NCI-H526 treated with DMSO at 0.1 percent for 48 hours (cell line): ENCODE measurements around the gene FAP.

Source experiments
- DNase-seq: peaks from one replicate; lab custom pipeline; 2025; lab: John Stamatoyannopoulos, UW

FAP gene, protein sequence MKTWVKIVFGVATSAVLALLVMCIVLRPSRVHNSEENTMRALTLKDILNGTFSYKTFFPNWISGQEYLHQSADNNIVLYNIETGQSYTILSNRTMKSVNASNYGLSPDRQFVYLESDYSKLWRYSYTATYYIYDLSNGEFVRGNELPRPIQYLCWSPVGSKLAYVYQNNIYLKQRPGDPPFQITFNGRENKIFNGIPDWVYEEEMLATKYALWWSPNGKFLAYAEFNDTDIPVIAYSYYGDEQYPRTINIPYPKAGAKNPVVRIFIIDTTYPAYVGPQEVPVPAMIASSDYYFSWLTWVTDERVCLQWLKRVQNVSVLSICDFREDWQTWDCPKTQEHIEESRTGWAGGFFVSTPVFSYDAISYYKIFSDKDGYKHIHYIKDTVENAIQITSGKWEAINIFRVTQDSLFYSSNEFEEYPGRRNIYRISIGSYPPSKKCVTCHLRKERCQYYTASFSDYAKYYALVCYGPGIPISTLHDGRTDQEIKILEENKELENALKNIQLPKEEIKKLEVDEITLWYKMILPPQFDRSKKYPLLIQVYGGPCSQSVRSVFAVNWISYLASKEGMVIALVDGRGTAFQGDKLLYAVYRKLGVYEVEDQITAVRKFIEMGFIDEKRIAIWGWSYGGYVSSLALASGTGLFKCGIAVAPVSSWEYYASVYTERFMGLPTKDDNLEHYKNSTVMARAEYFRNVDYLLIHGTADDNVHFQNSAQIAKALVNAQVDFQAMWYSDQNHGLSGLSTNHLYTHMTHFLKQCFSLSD

DNA sequence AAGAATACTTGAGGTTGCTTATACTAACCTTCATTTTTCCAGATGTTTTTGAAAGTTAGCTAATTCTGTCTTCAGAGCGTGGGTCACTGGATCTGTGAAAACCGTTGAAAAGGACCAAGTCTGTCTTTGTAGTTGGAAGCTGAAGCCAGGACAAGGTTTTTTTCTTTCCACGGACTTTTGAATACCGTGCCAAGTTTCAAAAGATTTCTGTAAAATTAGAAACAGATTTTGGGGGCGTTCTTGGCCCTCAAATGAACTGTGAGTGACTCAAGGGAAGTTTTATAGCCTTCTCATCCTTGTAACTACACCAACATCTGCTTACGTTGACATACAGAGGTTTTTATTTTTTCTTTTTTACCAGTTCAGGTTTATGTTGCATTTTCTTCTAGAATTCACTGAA lies at the start of gene FAP:
FAP (minus strand) TSS at position 152 of the 400 bp plus-strand sequence; CDS start at position 34, 118 bp downstream.
- DNase-seq: no peak

DNA sequence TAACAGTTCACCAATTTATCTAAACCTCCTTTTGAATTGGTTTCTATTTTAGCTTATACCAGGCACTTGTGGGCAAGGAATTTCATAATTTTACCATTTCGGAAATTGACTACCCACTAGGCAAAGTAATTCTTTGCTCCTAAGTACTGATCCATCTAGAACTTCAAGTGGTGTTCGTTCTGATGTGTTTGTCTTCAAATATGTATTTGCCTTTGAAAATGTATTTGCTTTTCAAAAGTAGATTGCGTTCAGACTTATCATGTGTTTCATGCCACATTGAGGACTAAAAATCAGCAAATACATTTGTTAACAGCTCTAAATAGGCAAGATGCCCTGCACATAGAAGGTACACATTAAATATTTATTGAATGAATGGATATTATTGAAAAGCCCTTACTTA lies 48.5 kb upstream of the FAP start:
- no peak for DNase-seq

DNA sequence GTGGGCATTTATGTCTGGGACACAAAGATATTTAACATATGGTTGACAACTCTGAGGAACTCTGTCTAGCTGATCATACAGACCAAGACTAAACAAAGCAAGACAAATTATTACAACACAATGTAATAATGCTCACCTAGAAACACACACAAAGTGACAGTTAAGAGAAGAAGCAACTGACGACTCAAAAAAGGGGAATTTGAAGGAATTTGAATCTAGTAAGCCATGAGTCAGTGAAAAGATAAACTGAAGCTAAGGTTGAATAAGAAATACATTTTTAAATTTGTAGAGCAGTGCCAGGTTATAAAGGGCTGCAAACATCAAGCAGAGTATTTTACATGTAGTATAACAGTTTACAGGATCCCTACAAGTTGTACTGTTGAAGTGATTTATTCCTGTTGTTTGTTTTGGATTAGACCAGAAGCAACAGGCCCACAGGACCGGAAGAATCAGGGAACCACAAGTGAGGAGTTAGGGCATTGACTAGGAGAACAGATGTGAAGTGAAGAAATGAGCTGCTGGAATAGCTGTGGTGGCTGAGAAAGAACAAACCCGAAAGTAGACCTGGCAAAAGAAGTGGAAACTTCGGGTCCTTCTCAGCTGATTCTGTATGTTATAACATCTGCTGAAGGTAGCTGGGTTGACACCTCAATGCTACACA lies 39.6 kb upstream of the FAP start:
- DNase-seq: no peak

DNA sequence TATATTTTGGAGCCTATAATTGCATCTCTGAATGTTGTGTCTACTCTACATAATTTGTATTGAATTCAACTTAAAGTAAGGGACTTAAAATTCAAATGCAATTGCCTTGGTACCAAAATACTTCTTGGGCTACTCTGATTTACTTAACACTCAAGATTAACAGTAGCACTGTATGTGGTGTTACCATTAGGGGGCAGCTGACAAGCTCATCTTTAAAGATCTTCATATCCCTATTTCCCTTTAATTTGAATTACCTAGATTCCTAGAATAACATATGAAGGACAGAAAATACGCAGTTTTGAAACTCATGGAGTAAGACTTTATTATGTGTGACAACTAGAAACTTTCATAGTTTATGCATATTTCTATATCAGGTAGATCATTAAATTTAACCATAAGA lies 37.4 kb upstream of the FAP start:
- DNase-seq: no peak

DNA sequence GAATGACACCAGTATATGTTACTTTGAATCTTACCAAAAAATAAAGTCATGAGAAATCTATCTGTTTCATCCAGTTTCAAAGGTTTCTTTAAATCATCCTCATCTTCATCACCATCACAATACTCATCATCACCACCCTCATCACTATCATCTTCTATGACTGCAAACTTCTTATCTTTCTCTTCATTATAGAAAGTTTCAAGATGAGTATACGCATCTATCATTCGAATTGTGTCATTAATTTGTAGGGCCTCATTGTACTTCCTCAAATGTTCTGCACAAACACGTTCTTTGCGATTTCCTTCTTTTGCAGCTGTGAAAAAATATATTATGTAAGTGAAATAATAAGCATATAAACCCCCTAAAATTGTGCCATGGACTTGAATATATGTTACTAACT lies 34.1 kb upstream of the FAP start:
- DNase-seq: no peak

DNA sequence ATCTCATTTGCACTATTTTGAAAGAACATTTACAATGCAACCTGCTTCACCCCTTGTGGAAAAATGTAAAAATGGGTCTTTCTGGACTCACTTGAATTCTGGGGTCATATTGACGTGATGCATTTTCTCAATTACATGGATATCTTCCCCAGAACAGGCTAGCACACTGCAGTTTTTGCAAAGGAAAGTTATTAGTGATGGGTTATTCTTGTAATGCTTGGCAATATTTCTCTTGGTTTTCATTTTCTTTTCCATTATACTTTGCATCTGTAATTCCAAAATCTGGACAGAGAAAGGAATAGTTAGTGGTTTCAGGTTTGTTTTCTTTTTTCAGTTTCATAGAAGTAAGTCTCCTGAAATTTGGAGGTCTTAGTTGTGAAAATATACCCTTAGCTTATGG lies 24.8 kb upstream of the FAP start:
- DNase-seq: no peak

DNA sequence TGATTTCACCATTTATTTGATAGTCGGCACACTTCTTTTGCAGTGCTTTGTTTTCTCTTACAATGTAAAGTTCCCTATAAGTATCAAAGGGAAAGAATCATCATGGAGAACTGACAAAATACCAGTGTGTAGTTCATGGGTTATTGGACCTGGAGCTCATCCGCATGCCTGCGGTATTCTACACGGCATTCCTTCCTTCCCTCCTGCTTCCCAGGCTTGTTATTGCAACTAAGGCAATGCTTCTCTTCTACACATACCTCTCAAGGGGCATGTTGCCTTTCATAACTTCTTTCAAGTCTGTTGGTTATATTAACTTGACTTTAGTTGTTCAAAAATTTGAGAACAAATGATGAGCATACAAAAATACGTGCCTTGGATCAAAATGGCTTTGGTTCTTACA lies 24.3 kb upstream of the FAP start:
- DNase-seq: no peak

DNA sequence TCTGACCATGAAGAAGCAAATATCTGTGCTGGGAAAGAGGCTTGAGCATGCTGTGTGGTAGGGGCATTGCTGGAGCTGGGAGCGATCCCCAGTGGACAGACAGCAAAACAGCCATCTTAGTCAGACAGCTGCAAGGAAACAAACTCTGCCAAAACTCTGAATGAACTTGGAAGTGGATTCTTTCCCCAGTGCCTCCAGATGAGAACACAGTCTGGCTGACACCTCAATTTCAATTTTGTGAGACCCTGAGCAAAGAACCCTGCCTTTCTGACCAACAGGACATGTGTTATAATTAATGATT lies 23.2 kb upstream of the FAP start:
- DNase-seq: no peak

DNA sequence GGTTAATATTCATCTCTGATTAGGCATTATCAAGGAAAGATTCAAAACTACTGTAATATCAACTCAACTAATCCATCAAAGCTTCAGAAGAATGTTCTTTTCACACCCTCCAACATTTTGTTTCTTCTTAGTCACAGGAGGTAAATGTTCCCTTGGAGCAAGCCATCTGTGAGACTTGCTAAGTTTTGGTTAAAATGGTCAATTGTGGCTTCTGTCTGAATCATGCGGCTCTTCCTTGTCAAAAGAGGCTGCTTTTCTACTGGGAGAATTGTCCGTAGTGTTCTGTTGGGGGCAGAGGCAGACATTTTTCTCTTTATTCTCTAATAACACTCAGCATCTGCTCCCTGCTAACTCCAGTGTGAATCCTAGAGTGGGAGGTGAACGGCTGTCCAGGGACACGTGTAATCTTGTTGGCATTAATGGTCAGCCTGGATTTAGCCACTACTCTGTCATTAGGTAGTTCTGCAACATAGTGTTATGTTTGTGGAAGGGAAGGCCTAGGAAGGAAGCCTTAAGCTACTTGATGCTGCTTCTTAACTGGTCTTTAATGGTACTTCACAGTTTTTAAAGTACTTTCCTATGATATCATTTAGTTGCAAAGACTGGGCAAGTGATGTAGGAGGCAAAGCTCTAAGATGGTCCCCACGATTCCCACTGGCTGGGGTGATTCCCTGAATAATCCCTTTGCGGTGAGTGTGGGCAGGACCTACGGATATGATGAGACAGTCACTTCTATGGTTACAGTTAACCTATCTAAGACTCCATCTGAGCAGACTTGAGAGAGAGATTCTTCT lies 22.6 kb upstream of the FAP start:
- DNase-seq: no peak

DNA sequence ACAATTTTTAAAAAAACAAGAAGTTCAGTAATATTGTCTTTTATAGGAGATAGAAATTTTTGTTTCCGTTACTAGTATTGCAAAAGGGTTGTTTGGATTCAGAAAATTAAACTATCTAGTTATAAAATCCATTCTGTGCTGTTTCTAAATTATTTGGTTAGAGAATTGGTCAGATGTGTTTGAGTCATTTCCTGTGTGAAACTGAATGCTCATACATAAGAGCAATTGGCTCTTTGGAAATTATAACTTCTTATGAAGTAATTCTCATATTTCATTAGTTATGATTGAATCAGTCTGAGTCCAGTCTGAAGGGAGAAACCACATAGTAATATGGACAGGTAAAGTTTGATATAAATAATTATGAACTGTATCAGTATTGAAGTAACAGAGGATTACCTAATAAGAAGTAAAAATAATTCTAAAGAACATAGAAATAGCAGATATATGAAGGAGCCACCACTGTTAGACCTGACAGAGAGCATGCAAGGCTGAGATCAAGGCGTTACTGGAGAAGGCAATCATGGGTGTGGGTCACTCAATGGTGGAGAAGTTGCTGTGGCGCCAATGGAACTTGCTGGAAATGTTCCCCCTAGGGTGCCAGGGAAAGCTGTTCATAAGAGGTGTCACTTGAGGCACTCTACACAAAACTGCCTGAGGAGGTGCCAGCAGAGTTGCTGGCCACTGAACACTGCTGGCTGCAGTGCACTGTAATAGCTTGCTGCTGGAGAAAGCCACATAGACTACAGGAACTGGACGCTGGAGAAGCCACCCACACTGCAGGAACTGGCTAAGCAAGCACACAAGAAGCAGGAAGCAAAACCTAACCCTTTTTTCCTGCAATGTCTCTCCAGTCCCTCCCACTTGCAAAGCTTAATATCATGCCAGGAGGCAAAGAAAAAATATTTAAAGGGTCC lies 18.0 kb upstream of the FAP start:
- no peak for DNase-seq

DNA sequence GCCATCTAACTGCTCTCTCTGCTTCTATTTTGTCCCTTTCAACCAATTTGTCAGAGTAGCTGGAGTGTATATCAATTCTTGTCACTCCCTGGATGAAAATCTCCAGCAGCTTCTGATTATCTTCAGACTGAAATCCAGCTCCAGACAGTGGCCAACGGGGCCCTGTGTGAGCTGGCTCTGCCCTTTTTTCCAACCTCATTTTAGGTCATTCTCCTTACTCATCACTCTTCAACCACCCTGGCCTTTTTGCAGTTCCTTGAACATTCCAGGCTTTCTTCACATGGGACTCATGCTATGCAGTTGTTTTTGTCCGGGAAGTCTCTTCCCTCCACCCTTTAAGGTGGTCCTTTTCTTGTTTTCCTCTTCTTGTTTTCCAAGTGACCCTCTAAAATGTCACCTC lies 15.4 kb upstream of the FAP start:
- no peak for DNase-seq

DNA sequence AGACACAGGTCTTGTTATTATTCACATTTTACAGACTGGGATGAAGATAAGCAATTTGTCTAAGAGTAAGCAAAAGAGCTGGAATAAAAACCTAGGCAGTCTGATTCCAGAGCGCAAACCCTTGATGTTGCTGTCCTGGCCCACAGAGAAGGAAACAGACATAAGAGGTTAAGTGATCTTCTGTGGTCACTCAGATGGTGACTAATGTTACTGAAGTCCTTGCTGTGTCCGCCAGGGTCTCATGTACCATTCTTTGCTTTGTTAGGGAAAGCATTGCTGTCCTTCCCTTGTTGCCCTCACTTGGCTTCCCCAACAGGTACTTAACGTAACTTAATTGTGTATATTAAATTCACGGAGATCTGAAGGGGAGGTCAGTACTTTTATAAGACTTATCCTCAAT lies 14.9 kb upstream of the FAP start:
- DNase-seq: no peak

DNA sequence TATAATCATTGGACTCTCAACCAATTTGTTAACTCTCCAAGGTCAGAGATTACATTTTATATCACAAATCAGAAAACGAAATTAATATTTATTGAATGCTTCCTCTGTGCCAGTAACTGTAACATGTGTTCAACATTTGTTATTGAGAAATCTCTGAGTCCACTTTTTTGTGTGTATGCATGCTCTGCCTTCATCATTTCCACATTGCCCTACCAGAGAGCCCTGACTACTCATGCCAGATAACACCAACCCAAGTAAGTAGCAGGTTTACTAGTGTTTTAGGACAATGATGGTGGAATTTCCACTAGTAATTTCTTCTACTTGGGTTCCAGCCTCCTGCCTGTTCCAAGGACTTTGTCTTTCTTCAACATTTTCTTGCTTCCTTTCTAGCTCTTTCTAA lies 14.2 kb upstream of the FAP start:
- no peak for DNase-seq

DNA sequence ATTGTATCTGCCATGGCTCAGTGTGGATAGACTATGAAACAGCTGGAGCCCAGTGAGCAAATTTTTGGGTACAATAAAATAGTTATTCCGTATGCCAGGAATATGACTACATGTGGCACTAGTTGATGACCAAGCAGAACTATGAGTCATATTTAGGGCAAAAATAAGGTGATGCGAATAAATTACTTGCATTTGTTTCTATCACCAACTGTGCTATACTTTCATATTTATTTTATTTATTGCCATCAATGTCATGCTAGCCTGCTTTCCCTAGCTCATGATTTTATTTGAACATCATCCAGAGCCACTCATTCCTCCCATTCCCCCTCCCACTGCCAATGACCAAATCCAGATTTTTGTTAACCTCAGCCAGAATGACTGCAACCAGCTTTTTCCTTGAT lies 13.3 kb upstream of the FAP start:
- DNase-seq: no peak

DNA sequence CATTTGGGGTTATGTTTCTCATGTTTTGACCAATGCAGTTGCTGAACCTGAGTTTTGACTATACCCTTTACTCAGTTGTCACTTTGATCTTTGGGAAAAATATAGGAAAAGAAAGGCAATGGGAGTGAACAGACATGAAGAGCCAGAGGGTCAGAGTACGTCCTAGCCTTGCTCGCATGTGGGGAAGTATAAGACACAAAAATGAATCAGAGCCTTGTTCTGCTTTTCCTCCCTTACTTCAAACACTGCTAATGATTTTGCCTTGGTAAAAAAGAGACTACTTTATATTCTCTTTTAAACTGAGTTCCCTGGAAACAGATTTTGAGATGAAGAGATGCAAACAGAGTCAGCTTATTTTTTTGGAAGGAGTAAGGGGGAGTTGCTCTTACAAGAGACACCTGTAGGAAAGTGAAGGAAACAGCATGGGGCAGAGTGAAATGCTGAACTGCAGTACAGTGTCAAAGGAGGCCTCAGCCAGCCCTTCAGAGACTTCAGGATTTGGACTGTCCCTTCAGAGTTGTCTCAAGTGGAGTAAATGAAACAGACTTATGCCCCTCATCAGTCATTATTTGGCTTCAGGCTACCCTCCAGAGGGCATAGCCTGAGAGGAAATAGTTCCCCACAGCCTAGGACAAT lies 11.1 kb upstream of the FAP start:
- DNase-seq: no peak

DNA sequence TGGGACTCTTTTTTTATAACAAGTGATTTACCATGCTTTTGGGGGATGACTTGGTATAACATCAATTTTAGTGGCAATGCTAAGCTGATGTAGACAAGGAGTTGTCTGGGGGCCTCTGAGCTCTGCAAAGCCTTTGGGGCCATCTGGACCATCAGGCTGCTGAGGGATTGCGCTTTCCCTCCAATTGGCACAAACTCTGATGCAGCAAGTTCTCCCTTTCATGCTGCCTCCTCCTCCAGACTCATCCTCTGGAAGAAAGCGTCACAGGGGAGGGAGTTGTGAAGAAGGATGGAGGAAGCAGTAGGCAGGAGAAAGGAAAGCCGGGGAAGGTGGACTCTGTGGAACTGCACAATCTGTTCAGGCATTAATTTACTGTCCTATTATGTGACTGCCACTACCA lies 10.2 kb upstream of the FAP start:
- no peak for DNase-seq

DNA sequence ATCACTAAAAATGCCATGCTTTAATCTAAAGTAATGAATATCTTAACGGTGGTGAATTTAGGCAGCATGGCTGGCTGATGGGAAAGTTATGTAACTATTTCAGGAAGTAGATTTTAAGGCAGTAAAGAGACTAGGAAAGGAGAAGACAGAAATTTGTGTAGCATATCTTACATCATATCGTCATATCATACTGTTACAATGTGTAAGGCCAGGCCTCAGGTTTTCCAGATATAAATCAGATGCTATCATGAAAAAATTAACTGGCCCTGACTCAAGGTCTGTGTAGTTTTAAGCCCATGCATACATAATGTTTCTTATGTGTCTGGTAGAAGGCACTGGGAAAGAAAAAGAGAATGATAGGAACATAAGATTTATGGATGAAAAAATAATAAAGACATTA lies 8.9 kb upstream of the FAP start:
- no peak for DNase-seq

DNA sequence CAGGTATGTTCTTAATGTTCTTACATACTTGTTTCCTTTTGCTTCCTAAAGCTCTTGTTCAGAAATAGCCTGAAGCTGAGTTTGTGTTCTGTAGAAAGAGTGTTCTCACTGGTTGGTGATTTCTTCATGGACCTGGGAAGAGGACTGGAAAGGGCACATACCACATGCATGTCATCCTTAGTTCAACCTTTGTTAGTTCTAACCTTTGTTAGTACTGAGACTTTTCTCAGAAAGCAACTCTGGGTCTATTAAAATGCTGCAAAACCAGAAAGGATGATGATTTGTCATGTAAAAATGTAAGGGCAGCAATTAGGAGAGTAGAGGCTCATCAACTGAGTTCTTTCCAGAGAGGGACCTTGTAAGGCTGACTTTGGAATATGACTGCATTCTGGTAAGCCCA lies 2.5 kb upstream of the FAP start:
- DNase-seq: no peak

DNA sequence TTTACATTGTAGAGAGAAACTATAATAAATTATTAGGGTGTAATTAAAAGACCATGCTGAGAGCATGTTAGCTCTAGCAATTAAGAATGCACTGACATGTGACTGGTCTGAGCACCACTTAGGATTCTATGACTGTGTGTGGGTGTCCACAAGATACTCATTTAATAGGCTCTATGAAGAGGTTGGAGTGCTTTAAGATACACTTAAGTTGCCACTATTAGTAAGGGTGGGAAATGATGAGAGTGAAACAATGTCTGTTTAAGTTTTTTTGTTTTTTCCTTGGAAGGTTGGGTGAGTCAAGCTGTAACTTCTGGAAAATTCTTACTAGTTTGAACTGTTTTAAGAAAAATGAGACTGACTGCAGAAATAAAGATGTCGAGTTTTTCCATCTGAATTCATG lies 1.8 kb upstream of the FAP start:
- DNase-seq: no peak

DNA sequence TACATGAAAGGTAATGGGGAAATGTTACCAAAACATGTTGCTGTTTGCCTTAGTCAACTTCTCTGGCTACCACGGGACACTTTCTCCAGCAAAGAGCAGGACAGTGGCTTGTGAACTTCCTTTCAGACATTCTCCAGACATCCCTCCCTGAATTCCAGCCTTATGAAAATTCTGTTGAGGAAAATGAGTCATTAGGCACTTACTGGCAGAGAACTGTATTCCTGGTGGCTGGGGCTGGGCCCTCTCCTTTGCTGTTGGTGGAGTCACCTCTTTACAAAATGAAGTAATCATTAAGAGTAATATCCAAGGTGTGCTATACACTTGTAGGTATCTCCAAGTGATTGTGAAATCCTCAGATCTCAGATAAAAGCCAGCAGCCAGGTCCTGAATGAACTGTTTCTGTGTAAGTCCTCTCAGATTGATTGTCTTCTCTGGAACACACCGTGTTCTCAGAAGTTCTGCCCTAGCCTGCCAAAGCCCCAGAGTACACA lies 1.3 kb upstream of the FAP start:
- no peak for DNase-seq

DNA sequence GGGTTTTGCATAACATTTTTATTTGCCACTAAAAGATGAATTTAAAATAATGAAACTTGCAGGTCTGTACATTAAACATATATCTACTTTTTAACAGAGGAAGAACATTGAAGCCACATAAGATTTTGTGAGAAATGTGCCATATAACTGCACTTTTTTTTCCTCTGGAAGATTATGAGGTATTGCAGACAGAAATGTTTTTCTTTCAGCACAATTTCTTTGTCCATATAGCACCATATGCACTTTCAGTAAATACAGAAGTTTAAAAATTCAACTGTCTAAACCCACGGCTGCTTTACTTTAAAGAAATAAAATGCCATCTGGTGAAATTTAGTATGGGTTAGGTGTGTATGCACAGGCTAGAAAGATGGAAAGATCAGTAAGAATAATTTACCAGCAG lies 470 bp upstream of the FAP start:
- no peak for DNase-seq
